Epidermal melanocyte (primary cell): ENCODE measurements around the gene SCARF2.
"Not testable (repeated sequence)": the region's sequence is repeated elsewhere in the genome, so short reads cannot be mapped to it uniquely, and the experiment has no call there.

Experiments
- DNase-seq: peaks from one replicate; pipeline ENCODE4 v3.0.0; 2011; ENCODE audit warnings: low spot score; ENCODE audit not compliant: insufficient read length

SCARF2 gene

DNA sequence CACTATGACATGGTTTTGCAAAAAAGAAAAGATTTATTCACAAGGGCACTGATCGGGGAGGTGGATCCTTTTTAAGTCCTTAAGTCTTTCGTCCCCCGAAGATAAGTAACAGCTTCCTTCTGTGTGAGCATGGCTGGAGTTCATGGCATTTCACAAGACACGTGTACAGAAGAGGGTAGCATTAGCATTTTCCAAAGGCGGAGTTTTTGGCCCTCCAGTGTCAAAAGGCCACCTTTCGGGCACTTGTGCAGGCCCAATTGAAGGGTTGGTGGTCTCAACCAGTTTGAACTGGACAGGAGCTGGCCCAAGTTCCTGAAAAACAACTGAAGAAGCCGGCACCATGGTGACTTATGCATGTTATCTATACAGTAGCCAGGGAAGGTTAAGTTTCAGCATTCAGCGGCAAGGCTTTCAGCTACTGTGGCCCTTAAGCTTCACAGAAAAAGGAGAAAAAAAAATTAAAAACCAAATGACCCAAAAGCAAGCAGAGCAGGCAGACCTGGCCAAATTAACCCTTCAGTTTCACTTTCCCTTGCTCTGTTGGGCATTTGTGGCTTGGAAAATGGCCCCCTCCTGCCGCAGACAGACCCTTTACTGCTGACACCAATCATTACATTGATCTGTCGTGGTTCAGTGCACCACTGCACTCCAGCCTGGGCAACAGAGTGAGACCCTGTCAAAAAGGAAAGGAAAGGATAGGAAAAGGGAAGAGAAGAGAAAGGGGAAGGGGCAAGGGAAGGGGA lies 25.0 kb downstream of the SCARF2 start:
- DNase-seq: peak; percentile 6

DNA sequence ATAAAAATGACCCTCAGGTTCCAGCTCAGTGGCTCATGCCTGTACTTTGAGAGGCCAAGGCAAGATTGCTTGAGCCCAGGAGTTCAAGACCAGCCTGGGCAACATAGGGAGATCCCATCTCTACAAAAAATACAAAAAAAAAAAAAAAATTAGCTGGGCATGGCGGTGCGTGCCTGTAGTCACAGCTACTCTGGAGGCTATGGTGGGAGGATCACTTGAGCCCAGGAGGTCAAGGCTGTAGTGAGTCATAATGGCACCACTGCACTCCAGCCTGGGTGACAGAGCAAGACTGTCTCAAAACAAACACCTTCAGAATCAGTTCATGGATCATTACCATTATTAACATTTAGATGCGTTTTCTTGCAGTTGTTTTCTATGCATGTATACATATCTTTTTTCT lies 28.2 kb downstream of the SCARF2 start:
- DNase-seq: not testable (repeated sequence)

DNA sequence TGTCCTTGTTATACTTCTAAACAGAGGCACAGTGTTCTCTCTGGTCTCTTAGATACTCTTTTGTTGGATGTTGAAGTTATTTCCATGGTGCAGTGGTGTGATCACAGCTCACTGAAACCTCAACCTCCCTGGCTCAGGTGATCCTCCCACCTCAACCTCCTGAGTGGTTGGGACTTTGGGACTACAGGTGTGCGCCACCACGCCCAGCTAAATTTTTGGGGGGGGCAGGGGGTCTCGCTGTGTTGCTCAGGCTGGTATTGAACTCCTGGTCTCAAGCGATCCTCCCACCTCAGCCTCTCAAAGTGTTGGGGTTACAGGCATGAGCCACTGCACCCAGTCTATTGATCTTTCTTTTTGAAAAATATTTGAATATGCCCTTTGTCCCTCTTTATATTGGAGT lies 28.7 kb downstream of the SCARF2 start:
- no peak for DNase-seq

DNA sequence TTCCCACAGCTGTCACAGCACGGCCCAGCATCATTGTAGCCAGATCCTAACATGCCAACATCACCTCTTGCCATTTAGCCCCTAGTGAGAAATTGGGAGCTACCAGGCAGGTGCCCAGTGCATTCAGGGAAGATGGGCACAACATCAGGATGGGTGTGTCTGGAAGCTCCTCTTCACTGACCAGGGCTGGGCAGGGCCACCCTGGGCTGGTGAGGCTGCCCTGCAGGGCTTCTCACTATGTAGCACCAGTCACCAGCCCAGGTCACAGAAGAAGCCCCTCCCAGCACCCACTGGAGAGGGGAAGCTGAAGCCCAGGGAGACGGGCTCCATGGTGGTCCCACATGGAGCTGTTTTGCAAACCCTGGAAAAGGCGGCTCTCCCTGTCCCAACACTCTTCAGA lies 29.8 kb downstream of the SCARF2 start:
- DNase-seq: no peak

DNA sequence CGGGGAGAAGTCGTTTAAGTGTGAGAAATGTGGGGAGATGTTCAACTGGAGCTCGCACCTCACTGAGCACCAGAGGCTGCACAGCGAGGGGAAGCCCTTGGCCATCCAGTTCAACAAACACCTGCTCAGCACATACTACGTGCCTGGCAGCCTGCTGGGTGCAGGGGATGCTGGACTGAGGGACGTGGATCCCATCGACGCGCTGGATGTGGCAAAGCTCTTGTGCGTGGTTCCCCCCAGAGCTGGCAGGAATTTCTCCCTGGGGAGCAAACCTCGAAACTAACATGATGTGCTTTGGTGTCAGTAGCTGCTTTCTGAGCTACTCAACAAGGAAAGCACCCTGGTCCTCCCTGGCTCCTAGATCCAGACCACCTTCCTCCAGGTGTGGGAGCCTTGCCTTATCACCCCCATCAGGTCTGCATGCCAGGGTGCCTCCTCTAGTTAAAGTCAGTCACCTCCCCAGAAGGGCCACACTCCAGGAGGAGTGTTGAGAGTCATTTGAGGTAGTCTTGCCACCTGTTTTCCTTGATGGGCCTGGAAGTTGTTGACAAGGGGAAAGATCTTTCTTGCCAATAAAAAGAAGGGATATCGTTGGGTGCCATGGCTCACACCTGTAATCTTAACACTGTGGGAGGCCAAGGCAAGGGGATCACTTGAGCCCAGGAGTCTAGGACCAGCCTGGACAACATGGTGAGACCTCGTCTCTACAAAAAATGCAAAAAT lies 30.8 kb downstream of the SCARF2 start:
- no peak for DNase-seq

DNA sequence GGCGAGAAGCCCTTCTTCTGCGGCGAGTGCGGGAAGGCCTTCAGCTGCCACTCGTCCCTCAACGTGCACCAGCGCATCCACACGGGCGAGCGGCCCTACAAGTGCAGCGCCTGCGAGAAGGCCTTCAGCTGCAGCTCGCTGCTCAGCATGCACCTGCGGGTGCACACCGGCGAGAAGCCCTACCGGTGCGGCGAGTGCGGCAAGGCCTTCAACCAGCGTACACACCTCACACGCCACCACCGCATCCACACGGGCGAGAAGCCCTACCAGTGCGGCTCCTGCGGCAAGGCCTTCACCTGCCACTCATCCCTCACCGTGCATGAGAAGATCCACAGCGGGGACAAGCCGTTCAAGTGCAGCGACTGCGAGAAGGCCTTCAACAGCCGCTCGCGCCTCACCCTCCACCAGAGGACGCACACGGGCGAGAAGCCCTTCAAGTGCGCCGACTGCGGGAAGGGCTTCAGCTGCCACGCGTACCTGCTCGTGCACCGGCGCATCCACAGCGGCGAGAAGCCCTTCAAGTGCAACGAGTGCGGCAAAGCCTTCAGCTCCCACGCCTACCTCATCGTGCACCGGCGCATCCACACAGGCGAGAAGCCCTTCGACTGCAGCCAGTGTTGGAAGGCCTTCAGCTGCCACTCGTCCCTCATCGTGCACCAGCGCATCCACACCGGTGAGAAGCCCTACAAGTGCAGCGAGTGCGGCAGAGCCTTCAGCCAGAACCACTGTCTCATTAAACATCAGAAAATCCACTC lies 31.5 kb downstream of the SCARF2 start:
- DNase-seq: no peak

DNA sequence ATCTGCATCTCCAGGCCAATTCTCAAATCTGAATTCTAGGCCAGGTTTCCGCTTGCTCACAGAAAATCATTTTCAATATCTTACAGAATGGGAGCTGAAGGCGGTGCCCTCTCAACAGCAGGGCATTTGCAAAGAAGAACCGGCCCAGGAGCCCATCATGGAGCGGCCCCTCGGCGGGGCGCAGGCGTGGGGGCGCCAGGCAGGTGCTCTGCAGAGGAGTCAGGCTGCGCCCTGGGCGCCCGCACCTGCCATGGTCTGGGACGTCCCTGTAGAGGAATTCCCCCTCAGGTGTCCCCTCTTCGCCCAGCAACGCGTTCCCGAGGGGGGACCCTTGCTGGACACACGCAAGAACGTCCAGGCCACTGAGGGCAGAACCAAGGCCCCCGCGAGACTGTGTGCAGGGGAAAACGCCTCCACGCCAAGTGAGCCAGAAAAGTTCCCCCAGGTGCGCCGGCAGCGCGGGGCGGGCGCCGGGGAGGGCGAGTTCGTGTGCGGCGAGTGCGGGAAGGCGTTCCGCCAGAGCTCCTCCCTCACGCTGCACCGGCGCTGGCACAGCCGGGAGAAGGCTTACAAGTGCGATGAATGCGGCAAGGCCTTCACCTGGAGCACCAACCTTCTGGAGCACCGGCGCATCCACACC lies 32.2 kb downstream of the SCARF2 start:
- DNase-seq: no peak

DNA sequence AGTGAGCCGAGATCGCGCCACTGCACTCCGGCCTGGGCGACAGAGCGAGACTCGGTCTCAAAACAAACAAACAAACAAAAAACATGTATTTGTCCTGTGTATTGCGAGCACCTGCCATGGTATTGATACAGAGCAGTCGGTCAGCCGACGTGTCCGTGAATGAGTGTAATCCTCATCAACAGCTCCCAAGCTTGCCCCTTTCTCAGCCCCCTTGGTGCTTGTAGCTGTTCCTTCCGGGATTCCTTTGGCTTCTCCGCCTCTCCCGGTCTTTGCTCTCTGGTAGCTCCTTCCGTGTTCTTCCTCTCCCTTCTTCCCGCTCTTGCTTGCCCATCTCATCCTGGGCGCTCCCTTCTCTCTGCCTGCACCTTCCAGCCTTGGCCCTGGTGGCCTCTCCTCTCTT lies 32.7 kb downstream of the SCARF2 start:
- no peak for DNase-seq

DNA sequence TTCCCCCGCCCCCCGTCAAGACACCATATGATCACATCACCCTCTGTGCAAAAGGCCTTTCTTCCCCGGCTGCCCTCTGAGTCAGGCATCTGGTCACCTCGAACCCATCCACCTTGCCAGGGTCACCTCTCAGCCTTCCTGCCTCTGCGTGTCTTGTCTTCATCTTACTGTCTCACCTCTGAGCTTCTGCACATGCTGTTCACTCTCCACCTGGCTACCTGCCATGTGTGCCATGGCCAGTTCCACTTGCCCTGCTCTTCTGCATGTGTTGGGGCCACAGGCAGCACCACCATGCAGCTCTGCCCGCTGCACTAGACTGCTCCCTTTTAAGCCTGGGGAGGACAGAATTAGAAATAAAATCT lies 33.9 kb downstream of the SCARF2 start:
- no peak for DNase-seq

DNA sequence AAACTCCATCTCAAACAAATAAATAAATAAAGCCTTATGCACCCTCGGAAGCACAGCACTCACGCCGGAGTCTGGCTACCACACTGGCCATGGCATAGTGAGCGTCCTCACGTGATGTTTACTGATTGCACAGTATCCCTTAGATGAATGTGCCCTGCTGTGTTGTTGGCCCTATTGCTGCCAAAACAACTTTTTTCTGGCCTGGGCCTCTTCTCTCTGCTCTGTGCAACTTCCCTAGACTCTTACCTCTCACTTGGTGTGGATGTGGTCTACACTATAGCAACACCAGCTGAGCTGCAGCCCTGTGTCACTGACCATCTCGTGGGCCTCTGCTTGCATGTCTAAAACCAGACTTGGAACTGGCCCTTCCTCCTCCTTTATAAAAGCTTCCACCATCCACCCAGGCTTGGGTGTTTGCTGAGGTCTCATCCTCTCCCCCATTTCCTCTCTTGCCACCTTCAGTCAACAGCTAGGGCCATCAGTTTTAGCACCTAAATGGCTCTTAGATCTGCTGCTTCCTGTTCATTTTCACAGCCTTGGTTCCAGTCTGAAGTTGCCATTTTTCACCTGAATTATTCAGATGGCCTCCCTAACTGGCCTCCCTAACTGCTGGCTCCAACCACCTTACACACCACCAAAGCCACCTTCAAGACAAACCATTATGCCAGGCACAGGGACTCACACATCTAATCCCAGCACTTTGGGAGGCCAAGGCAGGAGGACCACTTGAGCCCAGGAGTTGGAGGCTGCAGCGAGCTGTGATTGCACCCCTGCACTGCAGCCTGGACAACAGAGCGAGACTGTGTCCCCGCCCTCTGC lies 34.5 kb downstream of the SCARF2 start:
- no peak for DNase-seq

DNA sequence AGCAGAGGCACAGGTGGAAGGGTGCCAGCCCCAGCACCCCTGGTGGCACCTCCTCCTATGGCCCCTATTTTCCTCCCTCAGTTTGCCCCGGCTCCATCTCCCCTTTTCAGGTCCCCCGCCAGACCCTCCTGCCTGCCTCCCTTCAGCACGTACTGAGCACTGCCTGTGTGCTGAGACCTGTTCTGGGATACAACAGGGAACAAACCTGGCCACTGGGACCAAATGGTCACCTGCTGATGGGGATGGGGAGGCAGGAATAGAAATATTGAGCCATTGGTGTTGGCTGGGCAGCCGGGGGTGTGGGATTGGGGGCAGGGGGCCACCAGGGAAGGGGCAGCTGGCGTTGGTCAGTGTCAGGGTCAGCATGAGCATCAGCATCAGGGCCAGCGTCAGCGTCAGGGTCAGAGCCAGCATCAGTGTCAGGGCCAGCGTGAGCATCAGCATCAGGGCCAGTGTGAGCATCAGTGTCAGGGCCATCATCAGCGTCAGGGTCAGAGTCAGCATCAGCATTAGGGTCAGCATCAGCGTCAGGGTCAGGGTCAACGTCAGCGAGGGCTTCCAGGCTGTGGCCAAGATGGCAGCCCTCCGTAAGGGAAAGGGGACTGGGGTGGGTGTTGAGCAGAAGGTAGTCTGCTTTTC lies 36.1 kb downstream of the SCARF2 start:
- DNase-seq: no peak

DNA sequence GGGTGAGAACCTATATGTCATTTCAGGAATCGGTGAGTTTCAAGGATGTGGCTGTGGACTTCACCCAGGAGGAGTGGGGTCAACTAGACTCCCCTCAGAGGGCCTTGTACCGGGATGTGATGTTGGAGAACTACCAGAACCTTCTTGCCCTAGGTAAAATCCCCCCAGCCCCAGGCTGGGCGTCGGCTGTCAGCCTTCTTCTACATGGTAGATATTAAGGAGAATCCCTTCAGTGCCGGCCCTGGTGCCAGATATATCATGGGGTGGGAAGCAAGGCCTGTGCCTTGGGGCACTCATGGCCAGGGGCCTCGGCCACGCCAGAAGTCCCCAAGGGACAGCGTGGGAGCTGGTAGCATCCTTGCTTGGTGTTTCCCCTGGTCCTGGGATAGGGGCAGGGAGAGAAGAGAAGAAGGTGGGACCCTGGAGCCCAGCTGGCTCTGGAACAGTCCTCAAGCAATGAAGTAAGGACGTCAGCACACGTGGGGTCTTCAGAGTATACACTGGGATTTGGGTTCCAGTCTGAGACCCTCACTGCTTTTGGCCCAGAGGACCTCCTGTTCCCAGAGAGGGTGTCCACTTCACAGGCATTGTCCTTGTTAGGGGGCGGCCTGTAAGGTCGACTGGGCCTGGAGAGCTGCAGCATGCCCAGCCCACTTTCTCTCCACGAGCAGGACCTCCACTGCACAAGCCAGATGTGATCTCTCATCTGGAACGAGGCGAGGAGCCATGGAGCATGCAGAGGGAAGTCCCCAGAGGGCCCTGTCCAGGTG lies 36.8 kb downstream of the SCARF2 start:
- DNase-seq: no peak

DNA sequence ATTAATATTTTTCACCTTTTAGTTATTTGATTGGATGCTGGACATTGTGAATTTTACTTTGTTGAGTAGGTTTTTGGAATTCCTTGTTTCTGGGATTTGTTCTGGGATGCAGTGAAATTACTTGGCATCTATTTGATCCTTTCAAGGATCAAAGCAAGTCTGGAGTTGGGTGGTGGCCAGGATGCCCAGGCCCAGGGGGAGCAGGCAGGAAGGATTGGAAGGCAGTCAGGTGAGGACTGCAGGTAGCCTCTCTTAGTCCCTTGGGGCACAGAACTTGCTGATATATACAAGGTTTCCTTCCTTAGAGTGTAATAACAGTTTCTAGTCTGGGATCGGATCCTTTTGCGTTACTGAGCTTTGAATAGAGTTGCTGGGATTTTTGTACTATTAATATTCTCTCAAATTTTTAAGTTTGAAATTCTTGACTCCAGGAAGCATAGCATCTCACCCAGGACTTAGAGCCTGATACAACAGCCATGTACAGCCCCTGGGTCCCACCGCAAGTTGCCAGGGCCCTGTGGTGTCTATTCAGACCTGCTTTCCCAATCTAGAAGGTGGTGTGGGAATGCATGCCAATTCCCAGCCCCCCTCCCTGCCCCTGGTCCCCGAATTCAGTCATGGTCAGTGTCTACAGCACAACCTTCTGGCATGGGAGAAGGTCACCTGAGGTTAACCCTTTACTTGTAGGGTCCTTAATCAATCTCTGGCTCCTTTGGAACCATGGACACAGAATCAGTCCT lies 37.6 kb downstream of the SCARF2 start:
- DNase-seq: no peak

DNA sequence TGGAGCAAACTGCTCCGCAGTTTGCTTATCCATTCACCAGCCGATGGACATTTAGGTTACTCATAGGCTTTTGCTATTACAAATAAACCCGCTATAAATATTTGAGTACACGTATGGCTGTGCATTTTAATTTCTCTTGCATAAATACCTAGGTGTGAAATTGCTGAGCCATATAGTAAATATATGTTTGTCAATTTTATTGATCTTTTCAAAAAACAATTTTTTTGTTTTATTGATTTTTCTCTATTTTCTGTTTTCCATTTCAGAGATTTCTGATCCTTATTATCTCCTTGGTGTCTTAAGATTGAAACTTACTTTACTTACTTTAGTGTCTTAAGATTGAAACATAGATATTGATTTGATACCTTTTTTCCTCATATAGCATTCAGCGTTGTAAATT lies 39.2 kb downstream of the SCARF2 start:
- no peak for DNase-seq

DNA sequence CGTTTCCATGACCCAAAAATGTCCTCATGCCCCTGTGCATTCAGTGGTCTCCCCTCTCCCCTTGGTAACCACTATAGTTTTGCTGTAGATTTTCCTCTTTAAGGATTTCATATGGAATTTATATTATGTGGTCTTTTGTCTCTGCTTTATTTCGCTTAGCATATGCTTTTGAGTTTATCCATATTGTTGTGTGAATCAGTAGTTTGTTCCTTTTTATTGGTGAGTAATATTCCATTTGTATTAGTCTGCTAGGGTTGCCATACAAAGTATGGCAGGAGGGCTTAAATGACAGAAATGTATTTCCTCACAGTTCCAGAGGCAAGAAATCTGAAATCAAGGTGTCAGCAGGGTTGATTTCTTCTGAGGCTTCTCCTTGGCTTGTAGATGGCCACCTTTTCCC lies 40.1 kb downstream of the SCARF2 start:
- no peak for DNase-seq

DNA sequence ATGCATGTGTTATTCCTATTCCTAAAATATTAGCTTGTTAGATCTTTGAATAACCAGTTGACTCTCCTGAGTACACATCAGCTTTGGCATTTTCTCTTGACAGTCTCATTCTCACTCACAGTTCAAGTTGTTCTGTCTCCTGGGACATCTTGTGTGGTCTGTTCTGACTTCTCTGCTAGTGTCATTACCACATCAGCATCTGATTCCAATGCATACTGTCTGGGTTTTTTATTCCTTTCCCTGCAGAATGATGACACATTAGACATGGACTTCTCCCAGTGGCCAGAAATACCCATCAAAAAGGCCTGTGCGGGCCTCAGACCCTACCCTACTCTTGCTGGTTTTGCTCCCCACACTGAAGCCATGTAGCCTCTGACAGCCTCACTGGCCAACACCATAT lies 41.0 kb downstream of the SCARF2 start:
- DNase-seq: no peak

DNA sequence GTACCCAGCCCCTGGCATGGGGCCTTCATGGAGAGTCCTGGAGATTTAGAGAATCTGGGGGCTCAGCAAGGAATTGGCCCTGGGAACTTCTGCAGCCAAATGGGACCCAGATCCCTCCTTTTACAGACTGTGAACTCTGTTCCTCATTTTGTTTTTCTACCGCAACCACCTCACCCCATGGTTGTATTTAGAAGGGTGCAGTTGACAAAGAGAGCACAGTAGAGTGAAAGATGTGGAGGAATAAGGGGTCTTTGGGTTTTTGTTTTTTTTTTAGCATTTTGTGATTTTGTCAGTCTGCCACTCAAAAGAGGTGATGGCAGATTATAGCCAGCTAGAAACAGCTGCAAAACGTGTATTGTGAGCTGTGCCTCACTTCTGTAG lies 41.7 kb downstream of the SCARF2 start:
- no peak for DNase-seq

DNA sequence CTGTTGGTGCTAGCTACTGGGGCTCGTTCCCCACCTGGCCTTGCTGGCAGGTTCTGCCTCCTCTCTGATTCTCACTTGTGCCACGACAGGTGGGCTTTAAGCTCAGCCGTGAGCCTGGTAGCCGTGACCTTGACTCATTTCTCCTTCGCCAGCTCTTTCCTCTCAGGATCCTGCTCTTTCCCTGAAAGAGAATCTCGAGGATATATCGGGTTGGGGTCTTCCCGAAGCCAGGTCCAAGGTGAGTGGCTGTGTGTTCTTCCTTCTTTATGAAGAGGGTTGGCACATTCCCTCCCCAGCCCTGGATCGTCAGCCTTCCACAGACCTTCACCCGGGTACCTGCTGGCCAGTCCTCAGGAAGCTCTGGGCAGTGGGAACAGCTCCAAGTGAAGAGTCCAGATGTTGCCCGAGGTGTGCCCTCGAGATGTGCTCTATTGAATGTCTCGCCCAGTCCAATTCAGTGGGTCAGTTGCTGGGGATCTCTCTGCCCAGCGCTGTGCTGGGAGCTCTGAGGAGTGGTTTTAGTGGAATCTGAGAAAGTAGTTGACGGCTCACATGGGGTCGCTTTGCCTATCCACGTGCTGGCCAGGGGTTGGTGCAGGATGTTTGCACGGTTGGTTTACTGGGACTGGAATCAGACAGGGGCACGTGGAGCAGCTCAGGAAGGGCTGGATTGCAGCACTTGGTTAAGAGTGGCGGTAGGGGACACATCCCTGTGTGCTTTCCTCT lies 42.3 kb downstream of the SCARF2 start:
- no peak for DNase-seq
